Ishikawa (cell line): ENCODE data around the gene GNB5.

ENCODE experiments used
- CEBPB ChIP-seq: IDR thresholded peaks from 2 replicates; pipeline ENCODE4 v1.6.1; 2012
- CREB1 ChIP-seq: IDR thresholded peaks from 2 replicates; pipeline ENCODE4 v1.6.1; 2012; ENCODE audit warnings: low read depth
- EGR1 ChIP-seq: IDR thresholded peaks from 2 replicates; pipeline ENCODE4 v1.6.1; 2012
- EP300 ChIP-seq: IDR thresholded peaks from 2 replicates; pipeline ENCODE4 v1.6.1; 2012; ENCODE audit warnings: borderline replicate concordance
- FOXM1 ChIP-seq: IDR thresholded peaks from 2 replicates; pipeline ENCODE4 v1.6.1; 2012; ENCODE audit warnings: low read depth, borderline replicate concordance
- MAX ChIP-seq: IDR thresholded peaks from 2 replicates; pipeline ENCODE4 v1.6.1; 2012
- NFIC ChIP-seq: IDR thresholded peaks from 2 replicates; pipeline ENCODE4 v1.6.1; 2012
- RAD21 ChIP-seq: IDR thresholded peaks from 2 replicates; pipeline ENCODE4 v1.6.1; 2012; ENCODE audit warnings: low read depth
- TAF1 ChIP-seq: IDR thresholded peaks from 2 replicates; pipeline ENCODE4 v1.6.1; 2012; ENCODE audit warnings: low read depth, mild to moderate bottlenecking
- TEAD4 ChIP-seq: IDR thresholded peaks from 2 replicates; pipeline ENCODE4 v1.6.1; 2012
- YY1 ChIP-seq: IDR thresholded peaks from 2 replicates; pipeline ENCODE4 v1.6.1; 2012; ENCODE audit warnings: low read depth
- ZBTB7A ChIP-seq: IDR thresholded peaks from 2 replicates; pipeline ENCODE4 v1.6.1; 2012; ENCODE audit warnings: low read depth
- TF ChIP-seq, protein P1 (sequence below): IDR thresholded peaks from 2 replicates; pipeline ENCODE4 v1.6.1; 2012; ENCODE audit warnings: low read depth, mild to moderate bottlenecking
- TF ChIP-seq, protein P2 (sequence below): IDR thresholded peaks from 2 replicates; pipeline ENCODE4 v1.6.1; 2012

Gene GNB5

GRCh38 chr15:52161406-52161966 lies 29.7 kb downstream of the GNB5 start:
- TF ChIP-seq RAD21 (no peak), CREB1 (no peak), YY1 (no peak), TAF1 (no peak), MAX (no peak)
- TF ChIP-seq, protein P1, sequence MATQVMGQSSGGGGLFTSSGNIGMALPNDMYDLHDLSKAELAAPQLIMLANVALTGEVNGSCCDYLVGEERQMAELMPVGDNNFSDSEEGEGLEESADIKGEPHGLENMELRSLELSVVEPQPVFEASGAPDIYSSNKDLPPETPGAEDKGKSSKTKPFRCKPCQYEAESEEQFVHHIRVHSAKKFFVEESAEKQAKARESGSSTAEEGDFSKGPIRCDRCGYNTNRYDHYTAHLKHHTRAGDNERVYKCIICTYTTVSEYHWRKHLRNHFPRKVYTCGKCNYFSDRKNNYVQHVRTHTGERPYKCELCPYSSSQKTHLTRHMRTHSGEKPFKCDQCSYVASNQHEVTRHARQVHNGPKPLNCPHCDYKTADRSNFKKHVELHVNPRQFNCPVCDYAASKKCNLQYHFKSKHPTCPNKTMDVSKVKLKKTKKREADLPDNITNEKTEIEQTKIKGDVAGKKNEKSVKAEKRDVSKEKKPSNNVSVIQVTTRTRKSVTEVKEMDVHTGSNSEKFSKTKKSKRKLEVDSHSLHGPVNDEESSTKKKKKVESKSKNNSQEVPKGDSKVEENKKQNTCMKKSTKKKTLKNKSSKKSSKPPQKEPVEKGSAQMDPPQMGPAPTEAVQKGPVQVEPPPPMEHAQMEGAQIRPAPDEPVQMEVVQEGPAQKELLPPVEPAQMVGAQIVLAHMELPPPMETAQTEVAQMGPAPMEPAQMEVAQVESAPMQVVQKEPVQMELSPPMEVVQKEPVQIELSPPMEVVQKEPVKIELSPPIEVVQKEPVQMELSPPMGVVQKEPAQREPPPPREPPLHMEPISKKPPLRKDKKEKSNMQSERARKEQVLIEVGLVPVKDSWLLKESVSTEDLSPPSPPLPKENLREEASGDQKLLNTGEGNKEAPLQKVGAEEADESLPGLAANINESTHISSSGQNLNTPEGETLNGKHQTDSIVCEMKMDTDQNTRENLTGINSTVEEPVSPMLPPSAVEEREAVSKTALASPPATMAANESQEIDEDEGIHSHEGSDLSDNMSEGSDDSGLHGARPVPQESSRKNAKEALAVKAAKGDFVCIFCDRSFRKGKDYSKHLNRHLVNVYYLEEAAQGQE, result no peak

- TF ChIP-seq MAX, result no peak
- TF ChIP-seq NFIC, result no peak
- TF ChIP-seq, protein P2, sequence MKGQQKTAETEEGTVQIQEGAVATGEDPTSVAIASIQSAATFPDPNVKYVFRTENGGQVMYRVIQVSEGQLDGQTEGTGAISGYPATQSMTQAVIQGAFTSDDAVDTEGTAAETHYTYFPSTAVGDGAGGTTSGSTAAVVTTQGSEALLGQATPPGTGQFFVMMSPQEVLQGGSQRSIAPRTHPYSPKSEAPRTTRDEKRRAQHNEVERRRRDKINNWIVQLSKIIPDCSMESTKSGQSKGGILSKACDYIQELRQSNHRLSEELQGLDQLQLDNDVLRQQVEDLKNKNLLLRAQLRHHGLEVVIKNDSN, result no peak
- no peak for TF ChIP-seq FOXM1
- no peak for TF ChIP-seq ZBTB7A
- TF ChIP-seq RAD21, result no peak
- TF ChIP-seq CEBPB, result no peak
- TF ChIP-seq TEAD4, result no peak
- no peak for TF ChIP-seq TAF1
- TF ChIP-seq EGR1, result no peak
- no peak for TF ChIP-seq YY1
- TF ChIP-seq, protein P1, result no peak
- no peak for TF ChIP-seq CREB1
Measured at GRCh38 chr15:52159645-52160044, 31.5 kb downstream of the GNB5 start.

DNA sequence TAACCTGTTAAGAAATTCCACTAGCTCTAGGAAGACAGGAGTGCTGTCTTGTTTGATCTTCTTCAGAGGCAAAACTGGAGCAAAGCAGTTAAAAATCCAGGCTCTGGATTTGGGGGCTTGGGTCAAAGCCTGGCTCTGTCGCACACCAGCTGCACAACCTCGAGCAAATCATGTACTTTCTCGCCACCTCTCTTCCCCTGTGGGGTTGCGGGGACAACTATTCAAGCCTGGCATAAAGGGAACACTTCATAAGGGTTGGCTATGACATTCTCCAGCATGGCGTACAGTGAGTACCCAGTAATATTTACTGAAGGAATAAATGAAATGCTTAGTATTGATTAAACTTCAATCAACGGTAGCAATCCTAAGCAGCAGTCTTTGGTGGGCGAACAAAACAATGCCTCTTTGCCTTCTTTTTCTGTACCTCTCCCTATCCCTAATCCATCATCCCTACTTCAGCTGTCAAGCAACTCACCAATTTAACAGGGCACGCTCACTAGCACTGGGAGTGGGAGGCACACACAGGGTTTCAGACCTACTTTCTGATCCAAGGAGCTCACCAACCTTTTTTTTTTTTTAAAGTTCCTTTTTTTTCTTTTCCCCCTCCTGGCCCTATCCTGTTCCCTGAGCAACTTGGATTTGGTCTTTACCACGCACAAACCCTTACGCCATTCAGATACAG lies 33.0 kb downstream of the GNB5 start:
- TF ChIP-seq, protein P1, result no peak
- TF ChIP-seq ZBTB7A (no peak), CREB1 (no peak), EGR1 (no peak), NFIC (no peak), YY1 (no peak), RAD21 (no peak), MAX (no peak)
- TF ChIP-seq, protein P2, result no peak

DNA sequence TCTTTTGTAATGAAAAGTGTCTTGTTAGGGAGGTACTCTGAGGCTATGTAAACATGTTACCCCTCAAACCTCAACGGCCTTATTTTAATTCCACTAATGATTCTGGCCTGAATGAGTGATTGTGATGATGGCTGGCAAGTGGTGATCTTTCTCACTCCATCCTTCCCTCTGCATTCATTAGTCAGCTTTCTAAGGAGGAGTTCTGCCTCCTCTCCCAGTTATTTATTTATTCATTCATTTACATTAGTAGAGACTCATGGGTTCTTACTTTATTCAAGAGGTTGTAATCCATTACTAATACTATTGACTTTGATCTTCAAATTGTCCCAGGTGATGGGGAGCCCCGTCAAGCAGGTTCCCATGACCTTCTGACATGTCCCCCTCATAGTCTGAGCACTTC lies 35.3 kb downstream of the GNB5 start:
- no peak for TF ChIP-seq TEAD4
- TF ChIP-seq ZBTB7A, result no peak
- no peak for TF ChIP-seq RAD21
- TF ChIP-seq TAF1, result no peak
- TF ChIP-seq CREB1, result no peak
- TF ChIP-seq, protein P2, result no peak
- no peak for TF ChIP-seq EGR1
- TF ChIP-seq CEBPB, result no peak
- TF ChIP-seq FOXM1, result no peak
- no peak for TF ChIP-seq NFIC
- no peak for TF ChIP-seq YY1
- TF ChIP-seq EP300, result no peak
- TF ChIP-seq MAX, result no peak
